Motor neuron (in vitro differentiated cells): Measurements from ENCODE around the gene BCL11B. TPM values are rescaled to one million over a fixed set of nuclear protein-coding genes. Genes with fewer than 3 reads are reported as not detected.

Experiments used
- ATAC-seq, 8 experiments: fragments of 200-7000 bp; cut with Tn5 transposase; replicated peaks in 6 of 8; 2 replicates each; pipeline ENCODE4 v1.8.0; 2021; ENCODE audit warnings: mild to moderate bottlenecking in 8 of 8, moderate library complexity in 8 of 8
- H3K27ac ChIP-seq, 2 donors: fragments of 250-450 bp; sonication (Bioruptor Pico); 2 replicates each; pipeline ENCODE4 v1.9.0; 2021; ENCODE audit warnings: antibody characterized with exemption in 2 of 2, mild to moderate bottlenecking in 2 of 2, moderate library complexity in 1 of 2
- H3K4me1 ChIP-seq, 2 donors: fragments of 250-450 bp; sonication (Bioruptor Pico); replicated peaks in 1 of 2; 2 replicates each; pipeline ENCODE4 v1.6.1; 2021; ENCODE audit warnings: antibody characterized with exemption in 2 of 2, mild to moderate bottlenecking in 2 of 2, moderate library complexity in 1 of 2
- H3K4me3 ChIP-seq, 5 donors: fragments of 250-450 bp; sonication (Bioruptor Pico); 2 replicates each; pipeline ENCODE4 v1.9.0; 2021; ENCODE audit warnings: antibody characterized with exemption in 5 of 5, mild to moderate bottlenecking in 5 of 5, moderate library complexity in 4 of 5
- WGBS, 10 experiments: fragments of 450-650 bp; shearing (Covaris generic); methylation state at CpG; one replicate each; pipeline ENCODE4 v1.0.0; 2022; 5-methylcytosine and 5-hydroxymethylcytosine counted together
- in situ Hi-C, 9 experiments: fragments of 400-800 bp; cut with MboI; loops; one replicate each; pipeline ENCODE4 v1.15.0; 2021; ENCODE audit warnings: low sequenced_read_pairs in 9 of 9, low pct_unique_long_range_greater_than_20kb in 2 of 9; ENCODE audit not compliant: unreplicated experiment in 9 of 9
- total RNA-seq, 8 experiments: library from RNA; unstranded; fragments of 300-600 nt; gene quantifications; 2 replicates each; pipeline versions ENCODE4 v1.2.3 to v1.2.4, GENCODE V29; 2022

The BCL11B gene
- total RNA-seq, 8 experiments from 2014 or later, result 0.04 to 3.0 (median 0.16) TPM

- in situ Hi-C loops, result no loop called here
- Histone ChIP-seq H3K27ac (no peak overlapping the region), H3K4me3 (no peak overlapping the region), H3K4me1 (no peaks in the 10 kb centered on the region)
- WGBS, 10 experiments, result 50 to 100% (median 86%) methylated on average over 2 to 12 of the region's 18 CpGs; no CpG with 5 or more reads in 4 of the 10 experiments
- no peak for ATAC-seq
These were observed 149.4 kb downstream of the BCL11B start for GRCh38 chr14:99122521-99123125.

- 30 to 100% (median 85%) methylated on average over 1 to 11 of the region's 13 CpGs; no CpG with 5 or more reads in 2 of the 10 experiments for WGBS, 10 experiments
- H3K4me3 ChIP-seq, result no peak overlapping the region
These were observed 150.6 kb downstream of the BCL11B start for GRCh38 chr14:99121319-99121875.

GRCh38 chr14:99120526-99121318 is 151.3 kb downstream of the BCL11B start:
- ATAC-seq, result no peak
- WGBS, 10 experiments, result 73 to 100% (median 88%) methylated on average over 1 to 6 of the region's 17 CpGs; no CpG with 5 or more reads in 3 of the 10 experiments
- no peaks in the 10 kb centered on the region for H3K4me1 ChIP-seq
- H3K27ac ChIP-seq, result no peak overlapping the region
- in situ Hi-C loops, result no loop called here
- no peak overlapping the region for H3K4me3 ChIP-seq

More at GRCh38 chr14:99121319-99121875, 150.6 kb downstream of the BCL11B start:
- in situ Hi-C loops, result no loop called here
- Histone ChIP-seq H3K4me1 (no peaks in the 10 kb centered on the region), H3K27ac (no peak overlapping the region)
- ATAC-seq, result no peak

- ATAC-seq, result no peak
- no peak overlapping the region for H3K4me3 ChIP-seq
- no peaks in the 10 kb centered on the region for H3K4me1 ChIP-seq
- in situ Hi-C loops, result no loop called here
- H3K27ac ChIP-seq, result no peak overlapping the region
- WGBS, 10 experiments, result 32 to 91% (median 77%) methylated on average over 3 to 16 of the region's 18 CpGs
These were observed 152.2 kb downstream of the BCL11B start for GRCh38 chr14:99119554-99120525.

Other genes with a start within 250 kb of the BCL11B start
- 10 to 100 TPM; 30.6 to 66.2 (median 42.9) TPM for gene SETD3, start 208.7 kb upstream of the BCL11B start, total RNA-seq
- gene CCNK, start 209.2 kb upstream of the BCL11B start, total RNA-seq, result 10 to 100 TPM; 12.5 to 51.8 (median 25.2) TPM